Adipose tissue (tissue), 3 donors: ENCODE results near the gene TTC28. TPM values are rescaled to one million over a fixed set of nuclear protein-coding genes. Genes with fewer than 3 reads are reported as not detected.
"Not testable (repeated sequence)": the region's sequence is repeated elsewhere in the genome, so short reads cannot be mapped to it uniquely, and the experiment has no call there.

Experiments used
- H3K27ac ChIP-seq: one replicate; pipeline ENCODE4 v1.5.1; 2013; ENCODE audit warnings: low read depth, low read length
- WGBS, 3 donors: extraction: QIAGEN DNeasy Blood & Tissue Kit; methylation state at CpG; one replicate each; pipeline ENCODE4 v1.1.7; 2013; 5-methylcytosine and 5-hydroxymethylcytosine counted together
- polyA plus RNA-seq, 3 donors: library from polyadenylated mRNA; stranded (reverse); fragments of 200-250 nt; gene quantifications; one replicate each; pipeline ENCODE4 v1.2.3, GENCODE V29; 2013
- donor health status: healthy with polysubstance abuse.
- donor health status: Bipolar disorder and iron deficiency.
- donor health status: healthy.

The TTC28 gene
- polyA plus RNA-seq, 3 donors: 2.8 to 10.6 (median 8.3) TPM

DNA sequence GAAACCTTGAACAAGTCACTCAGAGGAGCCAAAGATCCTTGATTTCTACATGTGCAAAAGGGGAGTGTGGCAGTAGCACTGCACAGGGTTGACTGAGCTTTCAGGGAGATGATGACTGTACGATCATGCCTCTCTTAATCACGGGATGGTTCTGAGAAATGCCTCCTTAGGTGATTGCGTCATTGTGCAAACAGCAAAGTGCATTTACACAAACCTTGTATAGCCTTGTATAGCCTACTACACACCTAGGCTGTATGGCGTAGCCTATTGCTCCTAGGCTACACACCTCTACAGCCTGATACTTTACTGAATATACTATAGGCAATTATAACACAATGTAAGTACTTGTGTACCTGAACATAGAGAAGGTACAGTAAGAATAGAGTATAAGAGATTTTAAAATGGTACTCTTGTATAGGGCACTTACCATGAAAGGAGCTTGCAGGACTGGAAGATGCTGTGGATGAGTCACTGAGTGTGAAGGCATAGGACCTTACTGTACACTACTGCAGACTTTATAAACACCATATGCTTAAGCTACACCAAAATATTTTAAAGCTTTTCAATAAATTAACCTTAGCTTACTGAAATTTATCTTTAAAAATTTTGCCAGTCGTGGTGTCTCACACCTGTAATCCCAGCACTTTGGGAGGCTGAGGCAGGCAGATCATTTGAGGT lies 1.3 kb upstream of the TTC28 start:
- not testable (repeated sequence) for H3K27ac ChIP-seq
- 52 to 82% (median 75%) methylated on average over 4 to 5 of the region's 5 CpGs for WGBS, 3 donors

DNA sequence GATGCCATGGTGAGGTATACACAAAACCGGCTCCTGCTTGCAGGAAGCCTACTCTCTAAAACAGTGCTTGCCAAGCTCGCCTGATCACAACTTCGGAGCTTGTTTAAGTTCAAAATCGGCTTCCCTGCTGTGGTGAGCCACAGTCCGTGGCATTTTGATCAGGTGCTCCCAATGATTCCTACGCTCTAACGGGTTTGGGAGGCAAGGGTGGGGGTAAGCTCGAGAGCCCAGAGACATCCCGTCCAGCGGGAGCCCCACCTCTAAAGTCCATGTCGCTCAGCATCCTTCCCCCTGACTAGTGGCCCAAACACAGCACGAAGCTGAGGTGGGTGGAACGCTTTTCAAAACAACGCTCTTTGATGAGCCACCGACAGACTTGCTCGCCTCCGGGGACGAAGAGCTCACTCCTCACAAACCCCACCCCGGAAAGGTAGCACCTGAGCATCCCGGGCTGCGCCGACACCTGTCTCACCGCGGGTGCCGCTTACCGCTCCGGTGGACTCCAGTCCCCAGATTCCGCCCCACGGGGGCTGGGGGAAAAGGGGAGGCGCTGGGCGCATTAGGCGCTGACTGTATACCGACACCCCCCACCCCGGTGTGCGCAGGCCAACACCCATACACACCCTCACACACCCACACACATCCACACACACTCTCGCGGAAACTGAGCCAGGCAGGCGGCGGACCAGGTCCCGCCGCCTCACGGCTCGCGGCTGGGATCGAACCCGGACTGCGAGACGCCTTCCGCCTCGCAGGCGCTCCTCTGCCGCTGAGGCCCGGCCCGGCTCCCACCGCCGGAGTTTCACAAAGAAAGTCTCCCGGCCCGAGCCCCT lies 646 bp downstream of the TTC28 start:
- H3K27ac ChIP-seq: not testable (repeated sequence)
- 12 to 15% (median 13%) methylated on average over 47 to 58 of the region's 58 CpGs for WGBS, 3 donors

DNA sequence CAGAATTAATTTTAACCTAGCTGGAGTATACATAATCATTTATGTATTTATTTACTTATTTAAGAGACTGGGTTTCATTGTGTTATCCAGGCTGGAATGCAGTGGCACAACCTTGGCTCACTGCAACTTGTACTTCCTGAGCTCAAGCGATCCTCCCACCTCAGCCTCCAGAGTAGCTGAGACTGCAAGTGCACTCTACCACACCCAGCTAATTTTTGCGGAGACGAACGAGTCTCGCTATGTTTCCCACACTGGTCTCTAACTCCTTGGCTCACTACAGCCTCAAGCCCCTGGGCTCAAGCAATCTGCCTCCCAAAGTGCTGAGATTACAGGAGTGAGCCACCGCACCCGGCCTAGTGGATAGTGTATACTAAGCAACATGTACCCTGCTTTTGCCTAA lies 1.5 kb downstream of the TTC28 start:
- 68 to 84% (median 69%) methylated on average over 7 of the region's 7 CpGs for WGBS, 3 donors
- H3K27ac ChIP-seq: not testable (repeated sequence)

DNA sequence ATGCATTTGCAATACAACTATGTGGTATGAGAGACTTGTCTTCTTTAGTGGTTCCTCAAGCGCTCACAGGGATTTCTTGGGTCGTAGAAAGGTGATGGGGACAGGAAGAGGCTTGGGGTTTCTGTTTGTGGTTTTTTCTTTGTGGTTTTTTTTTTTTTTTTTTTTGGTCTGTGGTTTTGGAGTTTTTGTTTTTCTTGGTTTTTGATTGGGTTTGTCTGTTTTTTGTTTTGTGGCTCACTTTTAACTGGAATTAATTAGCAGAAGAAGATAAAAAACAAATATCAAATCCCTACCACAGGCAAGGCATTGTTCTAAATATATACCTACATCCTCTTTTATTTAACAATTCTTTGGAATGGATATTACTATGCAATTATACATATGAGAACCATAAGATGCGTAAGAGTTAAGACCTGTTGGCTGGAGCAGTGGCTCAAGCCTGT lies 5.5 kb downstream of the TTC28 start:
- no peak overlapping the region for H3K27ac ChIP-seq
- WGBS, 3 donors: 53 to 86% (median 55%) methylated on average over 3 of the region's 3 CpGs

DNA sequence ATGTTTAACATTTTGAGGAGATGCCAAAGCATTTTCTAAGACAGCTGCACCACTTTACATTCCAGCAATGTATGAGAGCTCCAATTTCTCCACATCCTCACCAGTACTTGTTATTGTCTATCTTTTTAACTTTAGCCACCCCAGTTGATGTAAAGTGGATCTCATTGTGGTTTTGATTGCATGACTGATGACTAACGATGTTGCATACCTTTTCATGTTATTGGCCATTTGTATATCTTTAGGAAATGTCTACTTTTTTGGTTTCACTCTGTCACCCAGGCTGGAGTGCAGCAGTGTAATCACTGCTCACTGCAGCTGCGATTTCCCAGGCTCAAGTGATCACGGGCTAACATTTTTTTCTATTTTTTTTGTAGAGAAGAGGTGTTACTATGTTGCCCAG lies 8.9 kb downstream of the TTC28 start:
- WGBS, 3 donors: 50 to 92% (median 84%) methylated on average over 3 of the region's 3 CpGs
- no peak overlapping the region for H3K27ac ChIP-seq

DNA sequence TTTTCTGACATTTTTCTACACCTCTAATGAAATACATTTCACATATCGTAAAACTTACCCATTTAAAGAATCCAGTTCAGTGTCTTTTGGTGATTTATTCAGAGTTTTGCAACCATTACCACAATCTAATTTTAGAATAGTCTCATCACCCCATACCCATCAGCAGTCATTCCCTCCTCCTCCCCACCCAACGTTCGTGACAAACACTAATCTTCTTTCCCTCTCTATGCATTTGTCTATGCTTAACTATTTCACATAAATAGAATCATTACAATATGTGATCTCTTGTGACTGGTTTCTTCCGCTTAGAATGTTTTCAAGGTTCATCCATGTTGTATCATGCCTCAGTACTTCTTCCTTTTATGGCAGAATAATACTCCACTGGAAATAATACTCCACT lies 9.5 kb downstream of the TTC28 start:
- 72 to 88% (median 74%) methylated on average over 4 of the region's 4 CpGs for whole genome bisulfite sequencing, 3 donors

DNA sequence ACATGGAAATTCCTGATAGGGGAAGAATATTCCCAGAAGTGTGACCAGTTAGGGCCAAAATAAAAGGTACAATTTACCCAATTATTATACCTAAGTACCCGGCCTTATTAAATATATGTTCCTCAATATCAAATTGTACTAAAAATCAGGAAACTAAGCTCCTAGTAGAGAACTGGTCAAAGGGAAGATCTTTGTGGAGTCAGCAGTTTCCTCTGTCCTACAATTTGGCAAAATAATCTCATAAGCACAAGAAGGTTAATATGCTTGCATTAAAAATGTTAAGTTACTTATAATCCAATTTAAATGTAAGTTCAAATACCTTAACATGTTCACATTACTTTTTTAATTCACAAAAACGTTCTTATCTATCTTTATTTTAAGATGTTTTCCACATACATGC lies 10.3 kb downstream of the TTC28 start:
- 63 to 73% (median 67%) methylated on average over 2 of the region's 2 CpGs for WGBS, 3 donors
- no peak overlapping the region for H3K27ac ChIP-seq

More for the DNA sequence above, 9.5 kb downstream of the TTC28 start:
- H3K27ac ChIP-seq: no peak overlapping the region

DNA sequence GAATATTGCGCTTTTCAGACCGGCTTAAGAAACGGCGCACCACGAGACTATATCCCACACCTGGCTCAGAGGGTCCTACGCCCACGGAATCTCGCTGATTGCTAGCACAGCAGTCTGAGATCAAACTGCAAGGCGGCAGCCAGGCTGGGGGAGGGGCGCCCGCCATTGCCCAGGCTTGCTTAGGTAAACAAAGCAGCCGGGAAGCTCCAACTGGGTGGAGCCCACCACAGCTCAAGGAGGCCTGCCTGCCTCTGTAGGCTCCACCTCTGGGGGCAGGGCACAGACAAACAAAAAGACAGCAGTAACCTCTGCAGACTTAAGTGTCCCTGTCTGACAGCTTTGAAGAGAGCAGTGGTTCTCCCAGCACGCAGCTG lies 16.1 kb downstream of the TTC28 start:
- not testable (repeated sequence) for H3K27ac ChIP-seq
- WGBS, 3 donors: no CpG with 5 or more reads among the region's 13 CpGs

DNA sequence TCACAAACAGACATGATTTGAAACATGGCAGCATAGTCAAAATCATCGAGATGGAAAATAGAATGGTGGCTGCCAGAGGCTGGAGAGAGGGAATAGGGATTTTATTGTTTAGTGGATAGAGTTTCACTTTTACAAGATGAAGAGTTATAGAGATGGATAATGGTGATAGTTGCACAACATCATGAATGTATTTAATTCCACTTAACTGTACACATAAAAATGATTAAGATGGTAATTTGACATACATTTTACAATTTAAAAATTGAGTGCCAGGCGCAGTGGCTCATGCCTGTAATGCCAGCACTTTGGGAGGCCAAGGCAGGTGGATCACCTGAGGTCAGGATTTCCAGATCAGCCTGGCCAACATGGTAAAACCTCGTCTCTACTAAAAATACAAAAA lies 21.2 kb downstream of the TTC28 start:
- 76 to 82% (median 79%) methylated on average over 3 of the region's 3 CpGs for WGBS, 3 donors
- no peak overlapping the region for H3K27ac ChIP-seq

DNA sequence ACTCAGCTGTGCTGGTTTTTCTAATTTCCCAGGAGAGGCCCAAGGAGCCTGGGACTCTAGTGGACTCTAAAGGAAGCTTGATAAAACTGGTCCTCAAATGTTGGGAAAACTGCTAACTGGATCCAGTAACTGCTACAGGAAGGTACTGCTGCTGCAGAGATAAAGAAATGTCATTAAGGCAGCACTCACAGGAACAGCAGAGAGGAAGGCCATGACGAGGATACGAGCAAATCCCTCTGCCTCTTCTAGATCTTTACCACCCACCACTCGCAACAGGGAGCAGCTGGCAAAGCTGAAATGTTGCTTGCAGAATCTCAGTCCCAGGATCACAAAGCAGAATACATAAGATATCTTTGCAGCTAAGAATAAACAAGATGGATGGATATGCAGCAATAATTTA lies 23.5 kb downstream of the TTC28 start:
- 68 to 83% (median 80%) methylated on average over 3 of the region's 3 CpGs for WGBS, 3 donors
- no peak overlapping the region for H3K27ac ChIP-seq

DNA sequence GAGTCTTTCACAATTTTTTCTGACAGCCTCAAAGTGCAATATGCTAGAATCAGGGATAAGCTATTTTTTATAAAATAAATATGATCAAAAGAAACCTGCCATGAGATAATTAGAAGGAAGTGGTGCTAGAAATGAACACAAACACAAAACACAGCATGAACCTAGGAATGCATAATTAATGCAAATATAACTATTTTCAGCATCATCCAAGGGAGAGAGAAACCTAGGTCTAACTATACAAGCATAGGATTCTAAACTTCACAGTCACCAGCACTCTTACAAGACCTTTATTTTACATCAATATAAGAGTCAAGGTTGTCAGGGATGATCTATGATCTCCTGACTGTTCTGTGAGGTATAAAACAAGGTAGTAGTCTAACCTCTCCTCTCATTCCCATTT lies 29.2 kb downstream of the TTC28 start:
- no peak overlapping the region for H3K27ac ChIP-seq

DNA sequence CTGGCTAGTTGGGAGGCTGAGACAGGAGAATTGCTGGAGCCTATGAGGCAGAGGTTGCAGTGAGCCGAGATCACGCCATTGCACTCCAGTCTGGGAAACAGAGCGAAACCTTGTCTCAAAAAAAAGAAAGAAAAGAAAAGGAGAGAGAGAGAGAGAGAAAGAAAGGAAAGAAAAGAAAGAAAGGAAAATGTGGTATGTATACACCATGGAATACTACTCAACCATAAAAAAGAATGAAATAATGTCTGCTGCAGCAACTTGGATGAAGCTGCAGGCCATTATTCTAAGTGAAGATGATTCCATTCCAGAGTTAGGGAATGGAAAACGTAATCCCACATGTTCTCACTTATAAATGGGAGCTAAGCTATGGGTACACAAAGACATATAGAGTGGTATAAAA lies 30.8 kb downstream of the TTC28 start:
- H3K27ac ChIP-seq: no peak overlapping the region
- WGBS, 3 donors: 97 to 99% (median 98%) methylated on average over 4 of the region's 4 CpGs

DNA sequence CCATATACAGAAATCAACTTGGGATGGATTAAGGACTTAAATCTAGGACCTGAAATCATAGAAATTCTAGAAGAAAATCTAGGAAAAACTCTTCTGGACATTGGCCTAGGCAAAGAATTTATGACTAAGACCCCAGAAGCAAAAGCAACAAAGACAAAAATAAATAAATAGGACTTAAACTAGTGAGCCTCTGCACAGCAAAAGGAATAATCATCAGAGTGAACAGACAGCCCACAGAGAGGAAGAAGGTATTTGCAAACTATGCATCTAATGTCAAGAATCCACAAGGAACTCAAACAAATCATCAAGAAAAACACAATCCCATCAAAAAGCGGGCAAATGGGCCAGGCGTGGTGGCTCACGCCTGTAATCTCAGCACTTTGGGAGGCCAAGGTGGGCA lies 32.4 kb downstream of the TTC28 start:
- 94 to 99% (median 98%) methylated on average over 3 of the region's 3 CpGs for WGBS, 3 donors

DNA sequence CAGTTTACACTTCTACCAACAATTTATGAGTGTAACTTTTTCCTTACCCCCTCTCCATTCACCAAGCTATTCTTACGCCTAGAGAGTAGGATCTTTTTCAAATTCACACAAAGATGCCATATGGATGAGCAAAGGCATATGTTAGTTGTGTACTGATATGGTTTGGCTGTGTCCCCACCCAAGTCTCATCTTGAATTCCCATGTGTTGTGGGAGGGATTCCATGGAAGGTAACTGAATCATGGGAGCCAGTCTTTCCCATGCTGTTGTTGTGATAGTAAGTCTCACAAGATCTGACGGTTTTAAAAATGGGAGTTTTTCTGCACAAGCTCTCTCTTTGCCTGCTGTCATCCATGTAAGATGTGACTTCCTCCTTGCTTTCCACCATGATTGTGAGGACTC lies 40.3 kb downstream of the TTC28 start:
- 96 to 100% (median 98%) methylated on average over 2 of the region's 2 CpGs for whole genome bisulfite sequencing, 3 donors
- no peak overlapping the region for H3K27ac ChIP-seq

More for the DNA sequence above, 32.4 kb downstream of the TTC28 start:
- H3K27ac ChIP-seq: no peak overlapping the region

DNA sequence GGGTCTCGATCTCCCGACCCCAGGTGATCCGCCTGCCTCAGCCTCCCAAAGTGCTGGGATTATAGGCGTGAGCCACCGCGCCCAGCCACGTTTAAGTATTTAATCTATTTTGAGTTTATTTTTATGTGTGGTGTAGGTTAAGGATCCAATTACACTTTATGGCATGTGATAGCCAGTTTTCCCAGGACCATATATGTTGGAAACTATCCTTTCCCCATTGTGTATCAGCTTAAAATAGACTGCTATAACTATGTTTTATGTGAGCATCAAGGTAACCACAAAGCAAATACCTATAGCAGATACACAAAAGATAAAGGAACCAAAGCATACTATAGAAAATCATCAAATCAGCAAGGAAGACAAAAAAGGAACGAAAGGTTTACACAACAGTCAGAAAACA lies 42.4 kb downstream of the TTC28 start:
- WGBS, 3 donors: 94 to 95% (median 94%) methylated on average over 8 of the region's 8 CpGs
- no peak overlapping the region for H3K27ac ChIP-seq

DNA sequence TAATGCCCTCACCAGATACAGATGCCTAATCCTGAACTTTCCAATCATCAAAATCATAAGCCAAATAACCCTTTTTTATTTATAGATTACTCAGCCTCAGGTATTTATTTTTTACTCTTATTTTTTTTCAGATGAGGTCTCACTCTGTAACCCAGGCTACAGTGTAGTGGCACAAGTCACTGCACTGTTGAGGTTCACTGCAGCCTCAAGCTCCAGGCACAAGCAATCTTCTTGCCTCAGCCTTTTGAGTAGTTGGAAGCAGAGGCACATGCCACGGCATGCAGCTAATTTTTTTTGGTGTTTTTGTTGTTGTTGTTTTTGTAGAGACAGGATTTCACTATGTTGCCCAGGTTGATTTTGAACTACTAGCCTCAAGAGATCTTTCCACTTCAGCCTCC lies 49.5 kb downstream of the TTC28 start:
- 84 to 96% (median 93%) methylated on average over 1 of the region's 1 CpG for WGBS, 3 donors
- H3K27ac ChIP-seq: no peak overlapping the region

DNA sequence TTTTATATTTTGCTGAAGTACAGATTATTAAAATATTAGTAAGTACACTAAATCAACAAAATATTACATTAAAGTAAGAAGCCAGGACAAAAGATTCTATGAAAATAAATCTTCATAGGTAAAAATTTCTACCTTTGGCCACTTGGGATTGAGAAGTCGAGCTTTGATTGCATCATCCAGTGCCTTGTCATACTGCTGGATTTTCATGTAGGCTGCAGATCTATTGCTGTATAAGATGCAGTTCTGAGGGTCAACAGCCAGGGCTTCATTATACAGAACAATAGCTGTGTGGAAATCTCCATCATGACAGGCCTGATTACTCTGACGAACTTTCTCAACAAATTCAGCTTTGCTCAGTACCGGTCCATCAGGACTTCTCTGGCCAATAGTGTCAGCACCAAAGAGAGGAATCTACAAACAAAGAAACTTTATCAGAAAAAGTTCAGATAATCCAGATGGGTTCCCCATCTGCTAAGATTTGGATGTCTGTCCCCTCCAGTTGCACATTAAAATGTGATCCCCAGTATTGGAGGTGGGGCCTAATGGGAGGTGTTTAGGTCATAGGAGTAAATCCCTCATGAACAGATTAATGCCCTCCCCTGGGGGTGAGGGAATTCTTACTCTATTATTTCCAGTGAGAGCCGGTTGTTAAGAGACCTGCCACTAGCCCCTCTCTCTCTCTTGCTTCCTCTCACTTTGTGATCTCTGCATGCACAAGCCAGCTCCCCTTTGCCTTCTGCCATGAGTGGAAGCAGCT lies 50.0 kb downstream of the TTC28 start:
- WGBS, 3 donors: 80 to 88% (median 82%) methylated on average over 4 of the region's 4 CpGs

DNA sequence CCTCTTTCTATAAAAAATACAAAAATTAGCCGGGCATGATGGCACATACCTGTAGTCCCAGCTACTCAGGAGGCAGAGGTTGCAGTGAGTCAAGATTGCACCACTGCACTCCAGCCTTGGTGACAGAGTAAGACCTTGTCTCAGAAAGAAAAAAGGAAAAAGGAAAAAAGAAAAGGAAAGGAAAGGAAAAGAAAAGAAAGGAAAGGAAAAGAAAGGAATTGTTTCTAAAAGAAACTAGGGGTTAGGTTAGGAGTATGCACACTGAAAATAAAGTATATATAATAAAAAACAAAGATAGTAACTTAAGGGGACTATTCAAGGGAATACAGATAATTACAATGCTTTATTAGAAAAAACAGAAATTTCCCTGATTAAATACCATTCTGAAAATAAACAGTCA lies 50.9 kb downstream of the TTC28 start:
- H3K27ac ChIP-seq: no peak overlapping the region
- 91 to 95% (median 93%) methylated on average over 1 of the region's 1 CpG for WGBS, 3 donors

More for the DNA sequence above, 50.0 kb downstream of the TTC28 start:
- H3K27ac ChIP-seq: no peak overlapping the region

DNA sequence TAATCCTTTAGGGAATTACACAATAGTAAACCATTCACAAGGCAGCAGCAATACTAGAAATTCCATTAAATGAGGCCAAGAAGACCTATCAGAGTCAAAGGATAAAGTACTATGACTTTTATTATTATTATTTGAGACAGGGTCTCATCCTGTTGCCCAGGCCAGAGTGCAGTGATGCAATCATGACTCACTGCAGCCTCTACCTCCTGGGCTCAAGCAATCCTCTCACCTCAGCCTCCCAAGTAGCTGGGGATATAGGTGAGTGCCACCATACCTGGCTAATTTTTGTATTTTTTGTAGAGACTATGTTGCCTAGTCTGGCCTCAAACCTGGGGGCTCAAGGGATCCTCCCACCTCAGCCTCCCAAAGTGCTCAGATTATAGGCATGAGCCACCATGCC lies 51.8 kb downstream of the TTC28 start:
- no peak overlapping the region for H3K27ac ChIP-seq
